ENCODE results near the gene CMPK2. TPM values are rescaled to one million over a fixed set of nuclear protein-coding genes. Genes with fewer than 3 reads are reported as not detected.

The CMPK2 gene
- total and polyA plus RNA-seq, 7 donors, result 1.8 to 26.1 (median 9.3) TPM

DNA sequence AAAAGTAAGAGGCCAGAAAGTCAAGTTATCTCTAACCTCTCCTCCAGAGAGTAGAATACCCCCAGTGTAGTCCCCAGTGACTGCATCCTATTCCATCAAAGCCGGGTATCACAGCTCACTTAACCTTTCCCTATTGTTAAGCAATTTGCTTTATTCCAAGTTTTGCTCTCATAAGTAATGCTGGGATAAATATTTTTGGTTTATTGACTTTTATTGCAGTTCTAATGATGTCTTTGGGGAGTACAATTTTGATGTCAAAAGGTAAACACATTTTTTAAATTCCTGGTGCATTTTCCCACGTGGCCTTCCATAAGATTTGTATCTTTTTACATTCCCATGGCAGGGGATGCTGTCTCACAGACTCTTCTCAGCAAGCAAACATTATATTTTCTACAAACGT, 43.3 kb downstream of the CMPK2 start:
- no peaks in the 10 kb centered on the region for H3K36me3 ChIP-seq
- H3K27ac ChIP-seq, result no peak overlapping the region
- 33 to 60% methylated on average over 3 of the region's 3 CpGs for WGBS, 2 donors
- no peak for DNase-seq
- intact Hi-C loops (cut with DNase I), result no loop called here
- H3K4me1 ChIP-seq, result peaks cover 0 to 17% (median 6%) of the 10 kb centered on the region in 4 donors
- no peaks in the 10 kb centered on the region for H3K9me3 ChIP-seq
- H3K4me3 ChIP-seq, result no peak overlapping the region
- TF ChIP-seq, protein P1, sequence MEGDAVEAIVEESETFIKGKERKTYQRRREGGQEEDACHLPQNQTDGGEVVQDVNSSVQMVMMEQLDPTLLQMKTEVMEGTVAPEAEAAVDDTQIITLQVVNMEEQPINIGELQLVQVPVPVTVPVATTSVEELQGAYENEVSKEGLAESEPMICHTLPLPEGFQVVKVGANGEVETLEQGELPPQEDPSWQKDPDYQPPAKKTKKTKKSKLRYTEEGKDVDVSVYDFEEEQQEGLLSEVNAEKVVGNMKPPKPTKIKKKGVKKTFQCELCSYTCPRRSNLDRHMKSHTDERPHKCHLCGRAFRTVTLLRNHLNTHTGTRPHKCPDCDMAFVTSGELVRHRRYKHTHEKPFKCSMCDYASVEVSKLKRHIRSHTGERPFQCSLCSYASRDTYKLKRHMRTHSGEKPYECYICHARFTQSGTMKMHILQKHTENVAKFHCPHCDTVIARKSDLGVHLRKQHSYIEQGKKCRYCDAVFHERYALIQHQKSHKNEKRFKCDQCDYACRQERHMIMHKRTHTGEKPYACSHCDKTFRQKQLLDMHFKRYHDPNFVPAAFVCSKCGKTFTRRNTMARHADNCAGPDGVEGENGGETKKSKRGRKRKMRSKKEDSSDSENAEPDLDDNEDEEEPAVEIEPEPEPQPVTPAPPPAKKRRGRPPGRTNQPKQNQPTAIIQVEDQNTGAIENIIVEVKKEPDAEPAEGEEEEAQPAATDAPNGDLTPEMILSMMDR (IDR thresholded peaks at IDR 0.05), result no peak
- TF ChIP-seq POLR2AphosphoS5 (IDR thresholded peaks at IDR 0.05) (no peak), POLR2A (IDR thresholded peaks at IDR 0.05) (no peak), EP300 (IDR thresholded peaks at IDR 0.05) (no peak)
- no peaks in the 10 kb centered on the region for H3K27me3 ChIP-seq

DNA sequence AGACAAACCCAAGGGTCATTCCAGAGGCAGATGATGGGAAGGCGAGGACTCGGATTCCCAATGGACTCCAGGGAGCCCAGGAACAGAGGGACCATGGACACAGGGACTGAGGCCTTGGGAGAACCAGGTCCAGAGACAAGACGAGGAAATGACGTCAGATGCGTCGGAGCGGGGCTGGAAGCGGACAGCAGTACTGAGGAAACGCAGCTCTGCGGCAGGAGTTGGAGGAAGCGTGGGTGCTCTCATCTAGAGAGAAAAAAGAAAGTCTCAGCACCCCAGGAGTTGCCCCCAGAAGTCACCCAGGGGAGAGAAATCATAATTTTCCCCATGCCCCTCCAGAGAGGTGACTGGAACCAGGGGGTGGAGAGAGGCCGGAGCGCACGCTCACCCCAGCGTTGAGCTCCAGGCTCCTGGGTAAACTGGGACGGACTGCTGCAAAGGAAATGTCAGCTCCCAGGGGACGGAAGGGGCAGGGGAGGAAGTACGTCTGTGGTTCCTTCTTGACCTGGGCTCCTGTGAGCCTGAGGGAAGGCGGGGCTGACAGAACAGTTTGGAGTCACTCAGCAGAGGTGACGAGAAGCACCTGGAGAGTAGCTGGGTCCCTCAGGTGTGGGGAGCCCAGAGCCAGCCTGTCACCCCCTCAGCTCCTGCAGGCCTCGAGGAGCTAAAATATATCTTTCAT, 44.7 kb downstream of the CMPK2 start:
- intact Hi-C loops (cut with DNase I), result no loop called here

DNA sequence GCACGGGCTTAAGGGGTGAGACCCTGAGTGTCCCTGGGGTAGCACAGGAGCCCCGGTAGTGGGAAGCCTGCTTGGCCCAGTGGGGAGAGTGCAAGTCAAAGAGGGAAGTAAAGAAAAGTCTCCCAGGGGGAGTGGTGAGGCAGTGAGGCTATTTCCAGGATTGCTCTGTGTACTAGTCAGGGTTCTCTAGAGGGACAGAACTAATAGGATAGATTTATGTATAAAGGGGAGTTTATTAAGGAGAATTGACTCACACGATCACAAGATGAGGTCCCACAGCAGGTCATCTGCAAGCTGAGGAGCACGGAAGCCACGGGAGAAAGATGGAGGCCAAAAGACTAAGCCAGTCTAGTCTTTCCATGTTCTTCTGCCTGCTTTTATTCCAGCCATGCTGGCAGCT, 45.5 kb downstream of the CMPK2 start:
- H3K36me3 ChIP-seq, result no peaks in the 10 kb centered on the region
- intact Hi-C loops (cut with DNase I), result no loop called here
- TF ChIP-seq POLR2A (IDR thresholded peaks at IDR 0.05), result no peak
- TF ChIP-seq EP300 (IDR thresholded peaks at IDR 0.05), result no peak
- TF ChIP-seq POLR2AphosphoS5 (IDR thresholded peaks at IDR 0.05), result no peak
- TF ChIP-seq, protein P1 (IDR thresholded peaks at IDR 0.05), result no peak
- peaks cover 0 to 6% (median under 1%) of the 10 kb centered on the region in 4 donors for H3K4me1 ChIP-seq
- H3K4me3 ChIP-seq, result no peak overlapping the region
- no peak for DNase-seq
- H3K9me3 ChIP-seq, result no peaks in the 10 kb centered on the region
- 75 to 81% methylated on average over 5 of the region's 5 CpGs for WGBS, 2 donors
- no peaks in the 10 kb centered on the region for H3K27me3 ChIP-seq
- H3K27ac ChIP-seq, result no peak overlapping the region

More for the DNA sequence above, 44.7 kb downstream of the CMPK2 start:
- TF ChIP-seq POLR2A (IDR thresholded peaks at IDR 0.05) (no peak), EP300 (IDR thresholded peaks at IDR 0.05) (no peak), POLR2AphosphoS5 (IDR thresholded peaks at IDR 0.05) (no peak)
- TF ChIP-seq, protein P1 (IDR thresholded peaks at IDR 0.05), result no peak
- Histone ChIP-seq H3K36me3 (no peaks in the 10 kb centered on the region), H3K4me1 (peaks cover 0 to 14% (median 5%) of the 10 kb centered on the region in 4 donors), H3K27ac (no peak overlapping the region), H3K4me3 (no peak overlapping the region), H3K27me3 (no peaks in the 10 kb centered on the region), H3K9me3 (no peaks in the 10 kb centered on the region)
- DNase-seq, result no peak
- WGBS, 2 donors, result 85 to 87% methylated on average over 21 of the region's 21 CpGs

DNA sequence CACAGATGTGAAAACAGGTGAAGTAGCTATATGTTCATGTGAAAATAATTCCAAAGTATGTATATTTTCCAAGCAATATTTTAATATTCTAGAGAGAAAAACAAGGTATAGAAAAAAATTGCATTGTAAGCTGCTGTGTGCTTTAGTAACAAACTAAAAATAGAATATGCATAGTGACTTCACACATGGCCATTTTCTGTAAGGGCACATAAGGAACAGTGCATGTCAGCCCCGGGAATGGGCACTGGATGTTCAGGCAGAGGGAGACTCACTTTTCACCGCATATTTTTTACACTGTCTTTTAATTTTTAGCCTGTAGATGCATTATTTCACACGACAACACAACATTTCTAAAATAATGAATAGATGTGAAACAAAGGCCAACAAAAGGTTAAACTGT, 46.0 kb downstream of the CMPK2 start:
- DNase-seq, result no peak
- H3K4me1 ChIP-seq, result peaks cover 0 to under 1% (median 0%) of the 10 kb centered on the region in 4 donors
- H3K4me3 ChIP-seq, result no peak overlapping the region
- WGBS, 2 donors, result 88% methylated on average over 3 of the region's 3 CpGs
- H3K36me3 ChIP-seq, result no peaks in the 10 kb centered on the region
- TF ChIP-seq POLR2A (IDR thresholded peaks at IDR 0.05) (no peak), EP300 (IDR thresholded peaks at IDR 0.05) (no peak), POLR2AphosphoS5 (IDR thresholded peaks at IDR 0.05) (no peak)
- TF ChIP-seq, protein P1 (IDR thresholded peaks at IDR 0.05), result no peak
- H3K27ac ChIP-seq, result no peak overlapping the region
- intact Hi-C loops (cut with DNase I), result no loop called here
- no peaks in the 10 kb centered on the region for H3K27me3 ChIP-seq
- no peaks in the 10 kb centered on the region for H3K9me3 ChIP-seq

GRCh38 chr2:6818012-6818411, 47.7 kb downstream of the CMPK2 start:
- Histone ChIP-seq H3K27me3 (no peaks in the 10 kb centered on the region), H3K36me3 (no peaks in the 10 kb centered on the region), H3K9me3 (no peaks in the 10 kb centered on the region), H3K27ac (no peak overlapping the region), H3K4me3 (no peak overlapping the region), H3K4me1 (no peaks in the 10 kb centered on the region)
- intact Hi-C loops (cut with DNase I), result no loop called here
- TF ChIP-seq POLR2AphosphoS5 (IDR thresholded peaks at IDR 0.05) (no peak), POLR2A (IDR thresholded peaks at IDR 0.05) (no peak), EP300 (IDR thresholded peaks at IDR 0.05) (no peak)
- TF ChIP-seq, protein P1 (IDR thresholded peaks at IDR 0.05), result no peak
- no peak for DNase-seq
- WGBS, 2 donors, result 67 to 87% methylated on average over 5 of the region's 5 CpGs

Data from sigmoid colon (tissue), 7 donors.